Mesenchymal stem cell (in vitro differentiated cells and primary cell): Measurements from ENCODE around the gene HOXB6.

ENCODE experiments used
- DNase-seq: peaks from one replicate; pipeline ENCODE4 v3.0.0-alpha.2; 2013
- H2AFZ ChIP-seq: one replicate; pipeline ENCODE4 v1.6.1; 2013; ENCODE audit warnings: low read depth, mild to moderate bottlenecking, control low read depth, inconsistent platforms, low read length, moderate library complexity
- H2AK5ac ChIP-seq: 2 replicates; pipeline ENCODE4 v1.6.1; 2013; ENCODE audit warnings: low read length, moderate library complexity, mild to moderate bottlenecking, inconsistent platforms; ENCODE audit not compliant: severe bottlenecking
- H2BK120ac ChIP-seq: one replicate; pipeline ENCODE4 v1.6.1; 2013; ENCODE audit warnings: low read depth, mild to moderate bottlenecking, inconsistent platforms, low read length, moderate library complexity
- H2BK12ac ChIP-seq, 2 experiments: one replicate each; pipeline ENCODE4 v1.6.1; 2013; ENCODE audit warnings: inconsistent platforms in 2 of 2, low read length in 2 of 2, mild to moderate bottlenecking in 2 of 2, moderate library complexity in 2 of 2, control low read depth in 1 of 2
- H2BK15ac ChIP-seq: one replicate; pipeline ENCODE4 v1.6.1; 2013; ENCODE audit warnings: mild to moderate bottlenecking, low read depth, inconsistent platforms; ENCODE audit not compliant: poor library complexity, severe bottlenecking
- H2BK5ac ChIP-seq: 2 replicates; pipeline ENCODE4 v1.6.1; 2013; ENCODE audit warnings: low read depth, mild to moderate bottlenecking, low read length, control low read depth, inconsistent platforms; ENCODE audit not compliant: poor library complexity, severe bottlenecking
- H3K14ac ChIP-seq, 2 experiments: one replicate each; pipeline ENCODE4 v1.6.1; 2013; ENCODE audit warnings: inconsistent platforms in 2 of 2, low read length in 2 of 2, control low read depth in 1 of 2, mild to moderate bottlenecking in 1 of 2, moderate library complexity in 1 of 2
- H3K18ac ChIP-seq, 2 experiments: one replicate each; pipeline ENCODE4 v1.6.1; 2013; ENCODE audit warnings: inconsistent platforms in 2 of 2, low read length in 2 of 2, control low read depth in 1 of 2, low read depth in 1 of 2, mild to moderate bottlenecking in 1 of 2
- H3K23ac ChIP-seq, 2 experiments: one replicate each; pipeline ENCODE4 v1.6.1; 2013; ENCODE audit warnings: inconsistent platforms in 2 of 2, low read length in 2 of 2, mild to moderate bottlenecking in 2 of 2, moderate library complexity in 2 of 2, control low read depth in 1 of 2
- H3K27ac ChIP-seq: 2 replicates; pipeline ENCODE4 v1.5.1; 2013; ENCODE audit warnings: mild to moderate bottlenecking, moderate library complexity, low read length, control low read depth, inconsistent platforms; ENCODE audit not compliant: poor library complexity, severe bottlenecking
- H3K27me3 ChIP-seq, 2 experiments: 2 replicates each; pipeline versions ENCODE4 v1.6.1 to v1.7.0; 2013; ENCODE audit warnings: low read length in 2 of 2, mild to moderate bottlenecking in 2 of 2, moderate library complexity in 2 of 2, control low read depth in 1 of 2, inconsistent platforms in 1 of 2; ENCODE audit not compliant: control insufficient read depth in 1 of 2, insufficient read depth in 1 of 2
- H3K36me3 ChIP-seq, 2 experiments: 2 replicates each; pipeline versions ENCODE4 v1.6.1 to v1.7.0; 2013; ENCODE audit warnings: low read length in 2 of 2, control low read depth in 1 of 2, inconsistent platforms in 1 of 2, low read depth in 1 of 2, mild to moderate bottlenecking in 1 of 2; ENCODE audit not compliant: insufficient read depth in 2 of 2, control insufficient read depth in 1 of 2
- H3K4ac ChIP-seq, 2 experiments: one replicate each; pipeline ENCODE4 v1.6.1; 2013; ENCODE audit warnings: inconsistent platforms in 2 of 2, low read length in 2 of 2, mild to moderate bottlenecking in 2 of 2, moderate library complexity in 2 of 2, control low read depth in 1 of 2, low read depth in 1 of 2
- H3K4me1 ChIP-seq: 2 replicates; pipeline ENCODE4 v1.6.1; 2013; ENCODE audit warnings: low read depth, low read length, control low read depth; ENCODE audit not compliant: control insufficient read depth, insufficient read depth
- H3K4me2 ChIP-seq: 2 replicates; pipeline ENCODE4 v1.6.1; 2013; ENCODE audit warnings: low read length, mild to moderate bottlenecking, inconsistent platforms; ENCODE audit not compliant: poor library complexity, severe bottlenecking
- H3K4me3 ChIP-seq, 2 experiments: 2 replicates each; pipeline versions ENCODE4 v1.5.1 to v1.7.0; 2013; ENCODE audit warnings: low read length in 2 of 2, mild to moderate bottlenecking in 2 of 2, control low read depth in 1 of 2, low read depth in 1 of 2; ENCODE audit not compliant: insufficient read depth in 1 of 2
- H3K79me1 ChIP-seq: replicated peaks from 2 replicates; pipeline ENCODE4 v1.6.1; 2013; ENCODE audit warnings: mild to moderate bottlenecking, control low read depth, low read length, inconsistent platforms; ENCODE audit not compliant: poor library complexity, severe bottlenecking
- H3K9ac ChIP-seq: 2 replicates; pipeline ENCODE4 v1.7.0; 2013; ENCODE audit warnings: mild to moderate bottlenecking, low read length, moderate library complexity
- H3K9me3 ChIP-seq: 2 replicates; pipeline ENCODE4 v1.7.0; 2013; ENCODE audit warnings: mild to moderate bottlenecking, low read length; ENCODE audit not compliant: control insufficient read depth
- H4K8ac ChIP-seq: one replicate; pipeline ENCODE4 v1.6.1; 2013; ENCODE audit warnings: inconsistent platforms, mild to moderate bottlenecking, low read length, moderate library complexity
- H4K91ac ChIP-seq: one replicate; pipeline ENCODE4 v1.6.1; 2013; ENCODE audit warnings: mild to moderate bottlenecking, low read length, inconsistent platforms
- WGBS: methylation state at CpG from one replicate; pipeline ENCODE4 v1.1.7; 2013; ENCODE audit warnings: mixed read lengths; 5-methylcytosine and 5-hydroxymethylcytosine counted together

Gene HOXB6

DNA sequence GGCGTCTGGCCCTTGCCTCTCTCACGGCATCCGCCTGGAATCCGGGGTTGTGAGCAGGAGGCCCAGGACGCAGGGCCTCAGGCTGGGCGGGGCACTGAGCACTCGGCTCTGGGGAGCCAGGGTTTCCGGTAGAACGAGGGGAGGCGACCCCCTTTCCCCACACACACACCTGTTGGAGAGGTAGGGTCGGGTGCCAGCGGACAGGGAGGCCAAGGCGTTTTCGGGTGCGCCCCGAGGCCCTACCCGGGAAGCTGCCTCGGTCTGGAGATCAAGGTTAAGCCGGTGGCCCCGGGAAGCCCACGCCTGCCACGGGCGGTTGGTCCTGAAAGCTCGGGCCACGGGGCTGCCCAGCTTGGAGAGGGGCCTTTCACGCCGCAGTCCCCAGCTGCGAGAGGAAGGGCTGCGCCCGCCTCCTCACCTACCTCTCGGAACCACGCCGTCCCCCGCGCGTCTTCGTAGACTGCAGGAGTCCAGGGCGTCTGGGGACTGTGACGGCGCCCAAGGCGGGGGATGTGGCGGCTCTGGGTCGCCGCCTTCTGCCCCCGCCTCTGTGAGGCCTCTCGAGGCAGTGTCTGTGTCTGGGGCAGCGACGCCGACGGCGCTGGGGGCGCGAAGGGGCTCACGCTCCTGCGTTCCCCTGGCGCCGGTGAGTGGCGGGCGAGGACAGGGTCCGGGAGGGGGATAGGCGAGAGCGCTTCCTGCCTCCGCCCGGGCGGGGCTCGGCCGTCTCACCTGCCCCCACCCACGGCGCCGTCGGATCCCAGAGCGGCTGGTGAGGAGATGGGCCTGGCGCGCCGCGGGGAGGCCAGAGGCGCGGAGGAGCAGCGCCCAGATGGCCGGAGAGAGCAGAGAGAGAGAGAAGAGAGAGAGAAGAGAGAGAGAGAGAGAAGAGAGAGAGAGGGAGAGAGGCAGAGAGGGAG, 41.7 kb upstream of the HOXB6 start:
- peak overlapping the region; percentile 8 to 78 for H3K4ac ChIP-seq
- no peaks in the 10 kb centered on the region for H3K9me3 ChIP-seq
- peak overlapping the region in 1 of 2 experiments; percentile 57 for H3K23ac ChIP-seq
- peak overlapping the region; percentile 95 for H4K91ac ChIP-seq
- peak overlapping the region; percentile 79 to 97 for H3K18ac ChIP-seq
- peak overlapping the region; percentile 71 for H2BK120ac ChIP-seq
- no peaks in the 10 kb centered on the region for H3K36me3 ChIP-seq
- peak overlapping the region; percentile 91 for H4K8ac ChIP-seq
- peak overlapping the region; percentile 6 for H2AFZ ChIP-seq
- no peak overlapping the region for H3K27ac ChIP-seq
- no peak overlapping the region for H3K9ac ChIP-seq
- under 1% methylated on average over 69 of the region's 80 CpGs for WGBS
- H3K79me1 ChIP-seq: no peaks in the 10 kb centered on the region
- H3K14ac ChIP-seq: peak overlapping the region in 1 of 2 experiments; percentile 87
- H2BK15ac ChIP-seq: peak overlapping the region; percentile 75
- H3K4me3 ChIP-seq: no peak overlapping the region
- no peak overlapping the region for H2AK5ac ChIP-seq
- peak overlapping the region in 1 of 2 experiments; percentile 96 for H2BK12ac ChIP-seq
- H2BK5ac ChIP-seq: no peak overlapping the region
- H3K27me3 ChIP-seq: peaks cover 73 to 91% of the 10 kb centered on the region in 2 experiments
- H3K4me1 ChIP-seq: peaks cover 18% of the 10 kb centered on the region
- peak overlapping the region; percentile 41 for H3K4me2 ChIP-seq
- DNase-seq: peak; percentile 77

DNA sequence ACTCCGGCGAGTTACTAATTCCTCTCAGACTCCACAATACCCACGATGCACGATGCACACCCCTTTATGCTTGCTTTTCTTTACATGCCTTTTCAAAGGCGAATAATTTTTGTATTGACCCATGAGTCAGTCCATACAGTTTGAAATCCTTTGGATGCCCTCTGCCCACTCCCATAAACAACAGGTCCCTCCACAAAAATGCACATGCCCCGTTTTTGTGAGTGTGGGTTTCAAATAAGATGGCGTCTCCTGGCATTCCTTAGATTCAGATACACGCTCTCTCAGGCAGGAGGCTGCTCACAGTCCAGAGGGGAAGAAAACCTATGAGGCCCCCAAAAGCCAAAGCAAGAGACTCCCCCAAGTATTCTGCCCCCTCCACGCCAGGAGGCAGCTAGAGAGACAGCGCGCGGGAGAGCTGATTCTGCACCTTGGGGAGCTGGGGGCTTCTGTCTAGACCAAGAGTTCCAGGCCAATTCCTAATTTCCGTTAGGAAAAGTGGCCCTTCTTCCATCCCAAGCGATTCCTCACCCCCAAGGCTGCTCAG, 40.9 kb upstream of the HOXB6 start:
- Histone ChIP-seq H3K27ac (no peak overlapping the region), H3K14ac (peak overlapping the region in 1 of 2 experiments; percentile 87), H3K27me3 (peaks cover 81 to 98% of the 10 kb centered on the region in 2 experiments), H3K23ac (no peak overlapping the region), H2BK12ac (no peak overlapping the region), H3K79me1 (no peaks in the 10 kb centered on the region), H4K8ac (peak overlapping the region; percentile 91), H2AK5ac (no peak overlapping the region), H3K9ac (no peak overlapping the region), H3K4ac (peak overlapping the region; percentile 8 to 78), H2BK15ac (no peak overlapping the region), H3K9me3 (no peaks in the 10 kb centered on the region), H3K4me2 (no peak overlapping the region), H3K18ac (peak overlapping the region; percentile 79 to 97), H2BK5ac (no peak overlapping the region), H2BK120ac (peak overlapping the region; percentile 71), H2AFZ (peak overlapping the region; percentile 6), H3K4me1 (peaks cover 18% of the 10 kb centered on the region), H3K36me3 (no peaks in the 10 kb centered on the region), H3K4me3 (no peak overlapping the region), H4K91ac (peak overlapping the region; percentile 95)
- WGBS: 10% methylated on average over 14 of the region's 14 CpGs
- DNase-seq: no peak

DNA sequence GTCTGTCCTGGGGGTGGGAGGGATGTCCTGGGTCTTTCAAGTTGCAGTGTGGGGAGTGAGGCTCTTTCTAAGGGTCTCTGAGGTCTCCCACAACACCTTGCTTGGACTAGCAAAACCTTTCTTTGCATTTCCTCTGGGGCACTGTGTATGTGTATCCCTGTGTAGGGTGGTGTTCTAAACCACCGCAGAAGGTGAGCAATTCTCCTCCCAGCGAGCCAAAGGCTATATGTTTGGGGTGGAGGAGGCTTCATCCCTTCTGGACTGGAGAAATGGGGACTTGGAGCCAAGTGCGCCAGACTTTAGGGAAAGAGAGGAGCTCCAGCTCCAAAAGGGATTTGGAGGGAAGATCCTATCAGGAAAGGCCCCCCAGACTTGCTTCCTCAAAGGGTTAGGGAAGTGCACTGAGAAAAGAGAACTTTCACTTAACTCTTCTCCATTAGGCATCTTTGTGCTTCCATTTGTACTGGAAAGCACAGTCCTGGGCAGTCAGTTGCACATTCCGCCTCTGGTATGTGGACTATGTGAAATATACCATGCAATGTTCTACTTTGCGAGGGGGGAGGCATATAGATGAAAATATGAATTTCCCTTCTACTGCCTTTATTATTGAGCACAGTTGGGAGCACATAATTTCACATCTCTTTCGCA, 40.2 kb upstream of the HOXB6 start:
- WGBS: 22% methylated on average over 6 of the region's 6 CpGs
- Histone ChIP-seq H2BK12ac (no peak overlapping the region), H3K4me2 (no peak overlapping the region), H4K8ac (peak overlapping the region; percentile 8), H3K27me3 (peaks cover 88 to 100% of the 10 kb centered on the region in 2 experiments), H3K4me1 (peaks cover 18% of the 10 kb centered on the region), H2BK5ac (no peak overlapping the region), H3K79me1 (no peaks in the 10 kb centered on the region), H3K23ac (no peak overlapping the region), H2BK15ac (no peak overlapping the region), H2BK120ac (peak overlapping the region; percentile 15), H3K4me3 (no peak overlapping the region), H3K27ac (no peak overlapping the region), H3K4ac (peak overlapping the region; percentile 54 to 60), H4K91ac (peak overlapping the region; percentile 25), H2AK5ac (no peak overlapping the region), H3K9ac (no peak overlapping the region), H3K14ac (no peak overlapping the region), H3K9me3 (no peaks in the 10 kb centered on the region), H3K18ac (peak overlapping the region in 1 of 2 experiments; percentile 45), H3K36me3 (no peaks in the 10 kb centered on the region), H2AFZ (no peak overlapping the region)
- DNase-seq: no peak

DNA sequence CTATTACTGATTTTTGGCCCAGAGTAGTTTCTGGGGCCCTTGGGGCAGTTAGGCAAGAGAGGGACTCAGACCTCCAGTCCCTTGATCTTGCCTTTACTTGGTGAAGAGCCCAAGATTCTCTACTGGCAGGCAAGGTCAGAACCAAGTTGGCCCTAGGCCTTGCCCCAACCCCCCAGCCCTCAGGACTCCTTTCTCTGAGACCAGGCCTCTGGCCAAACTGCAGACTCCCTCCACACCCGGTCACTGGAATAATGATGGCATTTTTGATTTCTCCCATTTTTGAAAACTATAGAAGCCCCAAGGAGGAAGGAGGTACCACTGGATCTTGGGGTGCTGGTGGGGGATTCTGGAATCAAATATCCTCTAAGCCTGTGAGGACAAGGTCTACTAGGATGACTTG, 39.4 kb upstream of the HOXB6 start:
- Histone ChIP-seq H3K79me1 (no peaks in the 10 kb centered on the region), H3K27ac (no peak overlapping the region), H3K4me1 (peaks cover 18% of the 10 kb centered on the region), H2BK5ac (no peak overlapping the region), H2BK12ac (peak overlapping the region in 1 of 2 experiments; percentile 75), H3K4ac (no peak overlapping the region), H3K9ac (no peak overlapping the region), H3K14ac (no peak overlapping the region), H3K18ac (peak overlapping the region in 1 of 2 experiments; percentile 33), H3K9me3 (no peaks in the 10 kb centered on the region), H2AFZ (no peak overlapping the region), H2BK120ac (no peak overlapping the region), H3K23ac (peak overlapping the region in 1 of 2 experiments; percentile 55), H4K8ac (no peak overlapping the region), H2BK15ac (peak overlapping the region; percentile 52), H3K4me3 (no peak overlapping the region), H3K36me3 (no peaks in the 10 kb centered on the region), H3K4me2 (no peak overlapping the region), H2AK5ac (no peak overlapping the region), H3K27me3 (peaks cover 92 to 100% of the 10 kb centered on the region in 2 experiments), H4K91ac (no peak overlapping the region)
- no CpG with 5 or more reads among the region's 1 CpG for WGBS
- DNase-seq: no peak
